Keratinocyte (primary cell): ENCODE data around the gene DAPK2. TPM values are rescaled to one million over a fixed set of nuclear protein-coding genes. Genes with fewer than 3 reads are reported as not detected.

Experiments used
- DNase-seq: peaks from one replicate; pipeline ENCODE4 v3.0.0-alpha.2; 2011; ENCODE audit warnings: low read depth, missing footprints, low spot score
- FAIRE-seq: peaks from 2 replicates; lab custom pipeline; 2011; peaks lifted over from hg19 to GRCh38; lab: Jason Lieb, UNC
- H2AFZ ChIP-seq: 2 replicates; pipeline ENCODE4 v1.6.0; 2012; ENCODE audit warnings: low read length, control low read depth, inconsistent platforms; ENCODE audit not compliant: control insufficient read depth
- H3K27ac ChIP-seq: 2 replicates; pipeline ENCODE4 v1.5.1; 2011; ENCODE audit warnings: low read length; ENCODE audit not compliant: control insufficient read depth, insufficient read depth
- H3K27me3 ChIP-seq: 3 replicates; pipeline ENCODE4 v1.6.0; 2011; ENCODE audit warnings: low read length; ENCODE audit not compliant: control insufficient read depth, insufficient read depth; ENCODE audit errors: extremely low read depth
- H3K36me3 ChIP-seq, 2 experiments: 2 replicates in 1 of 2; 3 replicates in 1 of 2; pipeline ENCODE4 v1.5.1; 2011; ENCODE audit warnings: low read length in 2 of 2, mild to moderate bottlenecking in 1 of 2; ENCODE audit not compliant: control insufficient read depth in 2 of 2, insufficient read depth in 2 of 2; ENCODE audit errors: extremely low read depth in 1 of 2
- H3K4me1 ChIP-seq: 3 replicates; pipeline ENCODE4 v1.5.1; 2011; ENCODE audit warnings: low read length; ENCODE audit not compliant: control insufficient read depth, insufficient read depth; ENCODE audit errors: extremely low read depth
- H3K4me2 ChIP-seq: 3 replicates; pipeline ENCODE4 v1.6.0; 2011; ENCODE audit warnings: low read depth, low read length; ENCODE audit not compliant: control insufficient read depth, insufficient read depth; ENCODE audit errors: extremely low read depth
- H3K4me3 ChIP-seq, 3 experiments: fragments of 200-600 bp in 1 of 3; sonication (generic) in 1 of 3; 2 replicates in 2 of 3; 3 replicates in 1 of 3; pipeline ENCODE4 v1.5.1; 2011 to 2016; ENCODE audit warnings: low read length in 3 of 3, mild to moderate bottlenecking in 3 of 3, control low read depth in 2 of 3, inconsistent platforms in 1 of 3, low read depth in 1 of 3, mixed read lengths in 1 of 3, mixed run types in 1 of 3, moderate library complexity in 1 of 3; ENCODE audit not compliant: control insufficient read depth in 2 of 3, insufficient read depth in 2 of 3; ENCODE audit errors: extremely low read depth in 1 of 3
- H3K79me2 ChIP-seq: 2 replicates; pipeline ENCODE4 v1.6.0; 2012; ENCODE audit warnings: low read length; ENCODE audit not compliant: control insufficient read depth, insufficient read depth
- H3K9ac ChIP-seq: 3 replicates; pipeline ENCODE4 v1.6.0; 2011; ENCODE audit warnings: low read length; ENCODE audit not compliant: control insufficient read depth, insufficient read depth; ENCODE audit errors: extremely low read depth
- H3K9me1 ChIP-seq: 3 replicates; pipeline ENCODE4 v1.6.0; 2011; ENCODE audit warnings: low read length; ENCODE audit not compliant: control insufficient read depth, insufficient read depth; ENCODE audit errors: extremely low read depth
- H3K9me3 ChIP-seq: 2 replicates; pipeline ENCODE4 v1.5.1; 2012; ENCODE audit warnings: low read depth, low read length; ENCODE audit not compliant: control insufficient read depth
- H4K20me1 ChIP-seq: 3 replicates; pipeline ENCODE4 v1.6.0; 2011; ENCODE audit warnings: low read length; ENCODE audit not compliant: control insufficient read depth, insufficient read depth; ENCODE audit errors: extremely low read depth
- CTCF ChIP-seq, 3 experiments: IDR thresholded peaks in 1 of 3; conservative IDR thresholded peaks in 1 of 3; optimal IDR thresholded peaks in 1 of 3; 2 replicates in 2 of 3; 3 replicates in 1 of 3; pipeline versions ENCODE3 to v1.5.1; 2011; ENCODE audit warnings: low read length in 3 of 3, mild to moderate bottlenecking in 3 of 3, moderate library complexity in 2 of 3, control low read depth in 1 of 3, inconsistent platforms in 1 of 3; ENCODE audit not compliant: insufficient read depth in 2 of 3; ENCODE audit errors: extremely low read depth in 1 of 3
- EZH2 ChIP-seq: IDR thresholded peaks from one replicate; pipeline ENCODE4 v1.6.1; 2012; ENCODE audit warnings: inconsistent platforms, mild to moderate bottlenecking, low read length, moderate library complexity
- dilution Hi-C: fragments of 300-500 bp; cut with MboI; formaldehyde crosslinking; loops from one replicate; pipeline ENCODE4 v1.7.0; 2020; ENCODE audit warnings: low sequenced_read_pairs; ENCODE audit not compliant: extremely low pct_ligation_motif_present
- polyA plus RNA-seq, 5 experiments: library from polyadenylated mRNA; depleted of rRNA in 3 of 5; stranded (reverse) in 3 of 5; stranded (forward) in 1 of 5; unstranded in 1 of 5; fragments of >200 nt; gene quantifications; 1 replicate in 1 of 5; 2 replicates in 3 of 5; 3 replicates in 1 of 5; pipeline versions ENCODE4 v1.2.1 to v1.2.3, GENCODE V29; 2011 to 2012; ENCODE audit warnings: missing spikeins in 2 of 5, low read depth in 1 of 5, low replicate concordance in 1 of 5

The DAPK2 gene
- polyA plus RNA-seq, 1 donor (not counting 4 experiments of a cell fraction or from before 2014, with no cell fraction given), result 1.4 TPM

DNA sequence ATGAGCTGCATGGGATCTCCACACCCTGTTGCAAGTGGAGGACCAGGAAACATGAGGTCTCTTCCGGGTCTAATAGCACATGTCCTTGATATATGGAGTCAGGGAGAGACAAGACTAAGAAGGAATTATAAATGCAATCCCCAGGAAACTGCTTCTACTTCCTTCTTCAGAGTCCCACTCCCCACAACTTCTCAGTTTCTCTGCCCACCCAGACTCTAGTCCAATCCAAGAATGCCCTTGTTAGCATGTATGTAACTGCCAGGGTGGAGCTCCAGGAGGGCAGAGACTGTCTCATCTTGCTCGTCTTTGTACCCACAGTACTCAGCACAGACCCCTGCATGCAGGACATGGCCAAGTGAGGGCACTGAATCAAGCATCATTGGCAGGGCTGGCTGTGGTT is 8.3 kb downstream of the DAPK2 start:
- Histone ChIP-seq H2AFZ (no peak overlapping the region), H3K4me1 (no peaks in the 10 kb centered on the region), H3K79me2 (no peaks in the 10 kb centered on the region), H3K4me3 (no peak overlapping the region), H3K9ac (no peak overlapping the region), H3K27me3 (no peaks in the 10 kb centered on the region), H3K36me3 (no peaks in the 10 kb centered on the region), H3K9me1 (no peaks in the 10 kb centered on the region), H3K27ac (no peak overlapping the region), H3K9me3 (no peaks in the 10 kb centered on the region), H4K20me1 (no peaks in the 10 kb centered on the region), H3K4me2 (no peak overlapping the region)
- DNase-seq (no peak), FAIRE-seq (no peak)
- dilution Hi-C loops, result no loop called here
- no peak for TF ChIP-seq EZH2
- TF ChIP-seq CTCF (optimal IDR thresholded peaks at IDR 0.05 in 1 of 3, IDR thresholded peaks at IDR 0.05 in 1 of 3, conservative IDR thresholded peaks at IDR 0.05 in 1 of 3; ENCODE audit: extremely low read depth in 1 of 3, insufficient read depth in 2 of 3, low read length in 3 of 3), result no peak

DNA sequence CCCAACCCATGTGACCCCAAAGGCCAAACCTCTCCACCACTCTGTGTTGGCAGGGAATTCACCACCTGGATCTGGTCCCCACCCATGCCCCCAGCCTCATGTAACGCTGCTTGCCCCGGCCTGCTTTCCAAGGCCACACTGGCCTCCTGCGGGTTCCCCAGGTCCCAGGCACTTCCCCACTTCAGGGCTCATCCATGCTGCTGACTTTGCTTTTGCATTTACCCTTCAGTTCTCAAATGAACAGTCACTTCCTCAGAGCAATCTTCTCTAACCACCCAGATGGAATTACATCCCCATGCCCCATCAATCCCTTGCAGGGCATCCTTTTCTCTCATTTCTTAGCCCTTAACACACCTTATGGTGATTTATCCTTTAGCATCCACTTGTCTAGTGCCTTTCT is 9.2 kb downstream of the DAPK2 start:
- H3K9me1 ChIP-seq, result no peaks in the 10 kb centered on the region
- no peak overlapping the region for H3K4me2 ChIP-seq
- no peak for DNase-seq
- dilution Hi-C loops, result no loop called here
- H3K36me3 ChIP-seq, result no peaks in the 10 kb centered on the region
- no peak overlapping the region for H3K9ac ChIP-seq
- TF ChIP-seq EZH2, result no peak
- no peak for TF ChIP-seq CTCF (optimal IDR thresholded peaks at IDR 0.05 in 1 of 3, IDR thresholded peaks at IDR 0.05 in 1 of 3, conservative IDR thresholded peaks at IDR 0.05 in 1 of 3; ENCODE audit: extremely low read depth in 1 of 3, insufficient read depth in 2 of 3, low read length in 3 of 3)
- H4K20me1 ChIP-seq, result no peaks in the 10 kb centered on the region
- H3K27ac ChIP-seq, result no peak overlapping the region
- no peaks in the 10 kb centered on the region for H3K9me3 ChIP-seq
- FAIRE-seq, result no peak
- no peaks in the 10 kb centered on the region for H3K27me3 ChIP-seq
- no peaks in the 10 kb centered on the region for H3K4me1 ChIP-seq
- no peaks in the 10 kb centered on the region for H3K79me2 ChIP-seq
- no peak overlapping the region for H2AFZ ChIP-seq
- H3K4me3 ChIP-seq, result no peak overlapping the region
